GM12864 (cell line): ENCODE measurements around the gene MLKL.
A peak's percentile ranks its signal among the peaks of the same experiment; 100 is the strongest.

Experiments used
- DNase-seq: peaks from one replicate; pipeline ENCODE4 v3.0.0-alpha.2; 2011; ENCODE audit warnings: low read depth
- H3K4me3 ChIP-seq: 2 replicates; pipeline ENCODE4 v1.5.1; 2011; ENCODE audit warnings: mild to moderate bottlenecking, low read depth, low read length, control low read depth
- CTCF ChIP-seq: IDR thresholded peaks from 2 replicates; pipeline ENCODE4 v1.5.1; 2011; ENCODE audit warnings: low read depth, mild to moderate bottlenecking, moderate library complexity, low read length, control low read depth, inconsistent platforms; ENCODE audit errors: missing control alignments

MLKL gene

DNA sequence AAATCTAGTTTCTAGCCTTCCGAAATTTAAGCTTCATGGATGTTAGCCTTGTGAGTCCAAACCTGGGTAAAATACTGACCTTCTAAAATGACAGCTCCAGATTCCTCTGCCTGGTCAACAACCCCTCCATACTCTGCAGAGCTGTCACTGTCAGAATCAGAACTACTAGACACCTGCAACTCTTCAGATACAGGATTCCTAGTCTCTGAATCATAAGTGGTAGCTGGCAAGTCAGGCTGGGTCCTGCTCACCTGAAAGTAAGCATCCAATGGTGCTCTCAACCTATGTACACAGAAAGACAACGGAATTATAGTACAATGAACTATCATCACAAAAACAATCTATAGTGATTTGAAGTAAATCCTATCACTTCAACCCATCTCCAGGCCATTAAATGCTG, 48.8 kb downstream of the MLKL start:
- no peak for TF ChIP-seq CTCF
- no peak for DNase-seq
- no peak overlapping the region for H3K4me3 ChIP-seq

DNA sequence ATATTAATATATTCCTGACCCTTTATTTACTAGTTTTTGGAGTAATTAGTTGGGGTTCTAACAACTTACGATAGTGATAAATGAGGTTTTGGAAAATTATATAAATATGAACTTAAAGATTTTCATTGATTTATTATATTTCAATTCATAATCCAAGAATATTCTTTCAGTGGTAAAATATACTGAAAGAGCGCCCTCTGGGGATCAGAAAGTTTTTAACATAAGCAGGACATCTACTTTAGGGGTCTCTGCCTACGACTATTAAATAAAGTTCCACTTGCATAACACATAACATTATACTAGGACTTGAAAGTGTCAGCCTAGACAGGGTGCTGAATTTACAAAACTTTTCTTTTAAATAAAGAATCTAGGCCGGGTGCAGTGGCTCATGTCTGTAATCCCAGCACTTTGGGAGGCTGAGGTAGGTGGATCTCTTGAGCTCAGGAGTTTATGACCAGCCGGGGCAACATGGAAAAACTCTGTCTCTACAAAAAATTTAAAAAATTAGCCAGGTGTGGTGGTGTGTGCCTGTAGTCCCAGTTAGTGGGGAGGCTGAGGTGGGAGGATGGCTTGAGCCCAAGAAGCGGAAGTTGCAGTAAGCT, 49.6 kb downstream of the MLKL start:
- DNase-seq, result no peak
- peak; percentile 39 for TF ChIP-seq CTCF
- no peak overlapping the region for H3K4me3 ChIP-seq

GRCh38 chr16:74649839-74650504, 50.7 kb downstream of the MLKL start:
- TF ChIP-seq CTCF, result no peak
- no peak for DNase-seq
- H3K4me3 ChIP-seq, result no peak overlapping the region

DNA sequence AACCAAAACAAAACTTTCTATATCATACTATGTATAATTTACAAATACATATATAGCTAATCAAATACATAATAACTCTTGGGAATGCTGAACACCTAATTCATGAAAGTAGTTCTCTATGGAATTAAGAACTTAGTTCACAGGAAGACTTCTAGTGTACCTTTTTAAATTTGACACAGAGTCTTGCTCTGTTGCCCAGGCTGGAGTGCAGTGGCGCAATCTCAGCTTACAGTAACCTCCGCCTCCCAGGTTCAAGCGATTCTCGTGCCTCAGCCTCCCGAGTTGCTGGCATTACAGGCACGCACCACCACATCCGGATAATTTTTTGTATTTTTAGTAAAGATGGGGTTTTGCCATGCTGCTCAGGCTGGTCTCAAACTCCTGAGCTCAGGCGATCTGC, 58.7 kb downstream of the MLKL start:
- H3K4me3 ChIP-seq, result no peak overlapping the region
- DNase-seq, result no peak
- no peak for TF ChIP-seq CTCF

DNA sequence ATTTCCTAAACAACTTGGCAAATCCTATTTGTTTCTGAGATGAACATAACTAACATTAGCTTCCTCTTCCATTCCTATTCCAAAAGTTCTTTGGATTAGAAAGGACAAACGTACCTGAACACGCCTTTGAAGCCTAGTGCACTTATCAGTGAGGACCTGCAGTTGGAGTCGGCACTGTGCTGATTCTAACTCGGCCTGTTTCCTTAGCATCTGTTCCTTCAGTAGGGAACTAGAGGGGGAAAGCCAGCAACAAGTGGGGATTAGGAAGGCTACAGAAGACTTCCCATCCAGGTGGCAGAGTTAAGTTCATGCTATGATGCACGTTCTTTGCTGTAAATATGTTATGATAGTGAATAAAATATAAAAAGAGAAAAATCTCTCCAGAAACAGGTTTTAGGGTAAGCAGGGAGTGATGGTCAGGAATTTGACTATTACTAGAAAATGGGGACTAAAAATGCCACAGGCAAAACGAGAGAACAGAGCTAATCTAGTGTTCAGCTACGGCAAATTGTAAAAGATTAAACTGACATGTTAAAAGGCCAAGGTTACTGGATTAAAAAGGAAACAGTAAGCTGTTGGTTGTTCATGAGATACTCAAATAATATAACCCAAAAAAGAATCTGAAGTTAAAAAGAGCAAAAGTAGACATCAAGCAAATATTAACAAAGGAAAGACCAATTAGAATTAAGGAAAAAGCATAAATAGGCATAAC, 62.8 kb downstream of the MLKL start:
- H3K4me3 ChIP-seq, result no peak overlapping the region
- no peak for TF ChIP-seq CTCF
- no peak for DNase-seq

DNA sequence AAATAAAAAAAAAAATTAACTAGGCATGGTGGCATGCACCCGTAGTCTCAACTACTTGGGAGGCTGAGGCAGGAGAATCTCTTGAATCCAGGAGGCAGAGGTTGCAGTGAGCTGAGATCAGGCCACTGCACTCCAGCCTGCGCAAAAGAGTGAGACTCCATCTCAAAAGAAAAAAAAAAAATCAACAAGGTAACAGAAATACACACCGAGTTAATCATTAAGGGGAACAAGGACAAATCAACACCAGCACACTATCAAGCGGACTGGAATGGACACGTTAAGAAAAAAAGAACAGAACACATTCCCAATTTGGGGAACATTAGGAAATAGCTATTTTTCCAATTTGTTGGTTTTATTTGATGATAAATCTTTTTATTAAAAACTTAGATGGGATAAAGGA, 65.4 kb downstream of the MLKL start:
- no peak for DNase-seq
- no peak for TF ChIP-seq CTCF
- H3K4me3 ChIP-seq, result no peak overlapping the region

- DNase-seq, result no peak
- TF ChIP-seq CTCF, result no peak
- no peak overlapping the region for H3K4me3 ChIP-seq
These were observed 67.0 kb downstream of the MLKL start for GRCh38 chr16:74633686-74634085.
